ENCODE results near the gene CCDC38. TPM values are rescaled to one million over a fixed set of nuclear protein-coding genes. Genes with fewer than 3 reads are reported as not detected.

CCDC38 gene
- total and polyA plus RNA-seq, 2 experiments from 2014 or later: not detected

GRCh38 chr12:95890958-95891357 is 51.5 kb downstream of the CCDC38 start:
- WGBS (ENCODE audit: low lambda C conversion rate, missing lambda C conversion rate): 83% methylated on average over 3 of the region's 3 CpGs

GRCh38 chr12:95887311-95887710 is 55.1 kb downstream of the CCDC38 start:
- H3K4me3 ChIP-seq: no peak overlapping the region
- no peaks in the 10 kb centered on the region for H3K4me1 ChIP-seq (ENCODE audit: insufficient read depth)
- no peak for DNase-seq (ENCODE audit: low spot score)
- H3K4me2 ChIP-seq: no peak overlapping the region
- no peaks in the 10 kb centered on the region for H3K79me2 ChIP-seq
- WGBS (ENCODE audit: low lambda C conversion rate, missing lambda C conversion rate): 84% methylated on average over 5 of the region's 5 CpGs
- H3K27me3 ChIP-seq: no peaks in the 10 kb centered on the region
- no peak for TF ChIP-seq CTCF (IDR thresholded peaks at IDR 0.05; ENCODE audit: poor library complexity)
- no peak for TF ChIP-seq EZH2 (IDR thresholded peaks at IDR 0.05; ENCODE audit: borderline replicate concordance)
- no peak for TF ChIP-seq EZH2phosphoT487 (IDR thresholded peaks at IDR 0.05; ENCODE audit: low read depth, severe bottlenecking, unreplicated experiment)
- H3K27ac ChIP-seq: no peak overlapping the region
- no peaks in the 10 kb centered on the region for H3K36me3 ChIP-seq (replicated peaks; ENCODE audit: insufficient read depth, low read depth)
- no peaks in the 10 kb centered on the region for H3K9me2 ChIP-seq (replicated peaks; ENCODE audit: insufficient read depth)
- no peaks in the 10 kb centered on the region for H4K20me1 ChIP-seq (ENCODE audit: insufficient read depth, poor library complexity, severe bottlenecking)
- peaks cover 7% of the 10 kb centered on the region for H3K9me3 ChIP-seq (ENCODE audit: low read depth)
- H2AFZ ChIP-seq: no peak overlapping the region

More at GRCh38 chr12:95890958-95891357, 51.5 kb downstream of the CCDC38 start:
- Histone ChIP-seq H3K36me3 (replicated peaks; ENCODE audit: insufficient read depth, low read depth) (no peaks in the 10 kb centered on the region), H2AFZ (no peak overlapping the region), H3K27ac (no peak overlapping the region), H4K20me1 (ENCODE audit: insufficient read depth, poor library complexity, severe bottlenecking) (no peaks in the 10 kb centered on the region), H3K4me1 (ENCODE audit: insufficient read depth) (no peaks in the 10 kb centered on the region), H3K79me2 (no peaks in the 10 kb centered on the region), H3K4me3 (no peak overlapping the region), H3K4me2 (no peak overlapping the region), H3K9me3 (ENCODE audit: low read depth) (no peaks in the 10 kb centered on the region), H3K9me2 (replicated peaks; ENCODE audit: insufficient read depth) (no peaks in the 10 kb centered on the region), H3K27me3 (no peaks in the 10 kb centered on the region)
- no peak for DNase-seq (ENCODE audit: low spot score)
- TF ChIP-seq CTCF (IDR thresholded peaks at IDR 0.05; ENCODE audit: poor library complexity) (no peak), EZH2 (IDR thresholded peaks at IDR 0.05; ENCODE audit: borderline replicate concordance) (no peak), EZH2phosphoT487 (IDR thresholded peaks at IDR 0.05; ENCODE audit: low read depth, severe bottlenecking, unreplicated experiment) (no peak)

- Histone ChIP-seq H3K9me2 (replicated peaks; ENCODE audit: insufficient read depth) (no peaks in the 10 kb centered on the region), H2AFZ (no peak overlapping the region)
- WGBS (ENCODE audit: low lambda C conversion rate, missing lambda C conversion rate): 67% methylated on average over 3 of the region's 3 CpGs
These were observed 57.4 kb downstream of the CCDC38 start for GRCh38 chr12:95884998-95885397.

More at GRCh38 chr12:95884998-95885397, 57.4 kb downstream of the CCDC38 start:
- Histone ChIP-seq H3K9me3 (ENCODE audit: low read depth) (peaks cover 7% of the 10 kb centered on the region), H3K27ac (no peak overlapping the region), H3K79me2 (no peaks in the 10 kb centered on the region), H3K4me1 (ENCODE audit: insufficient read depth) (peaks cover 9% of the 10 kb centered on the region), H4K20me1 (ENCODE audit: insufficient read depth, poor library complexity, severe bottlenecking) (no peaks in the 10 kb centered on the region), H3K36me3 (replicated peaks; ENCODE audit: insufficient read depth, low read depth) (no peaks in the 10 kb centered on the region), H3K27me3 (no peaks in the 10 kb centered on the region), H3K4me3 (no peak overlapping the region), H3K4me2 (no peak overlapping the region)
- DNase-seq (ENCODE audit: low spot score): no peak
- TF ChIP-seq EZH2phosphoT487 (IDR thresholded peaks at IDR 0.05; ENCODE audit: low read depth, severe bottlenecking, unreplicated experiment): no peak
- no peak for TF ChIP-seq EZH2 (IDR thresholded peaks at IDR 0.05; ENCODE audit: borderline replicate concordance)
- TF ChIP-seq CTCF (IDR thresholded peaks at IDR 0.05; ENCODE audit: poor library complexity): no peak

Data from hepatocyte (in vitro differentiated cells).